GM08714 (cell line): ENCODE data around the gene TMEM260.
"Not testable (repeated sequence)": the region's sequence is repeated elsewhere in the genome, so short reads cannot be mapped to it uniquely, and the experiment has no call there.

Experiments used
- H3K4me3 ChIP-seq: fragments of 200-500 bp; sonication (Bioruptor generic); 2 replicates; pipeline ENCODE4 v1.5.1; 2014; ENCODE audit warnings: mild to moderate bottlenecking, low read length, inconsistent platforms
- ZNF274 ChIP-seq: IDR thresholded peaks from 2 replicates; pipeline ENCODE4 v1.6.1; 2012; ENCODE audit warnings: mild to moderate bottlenecking, low read depth, low read length

Gene TMEM260

DNA sequence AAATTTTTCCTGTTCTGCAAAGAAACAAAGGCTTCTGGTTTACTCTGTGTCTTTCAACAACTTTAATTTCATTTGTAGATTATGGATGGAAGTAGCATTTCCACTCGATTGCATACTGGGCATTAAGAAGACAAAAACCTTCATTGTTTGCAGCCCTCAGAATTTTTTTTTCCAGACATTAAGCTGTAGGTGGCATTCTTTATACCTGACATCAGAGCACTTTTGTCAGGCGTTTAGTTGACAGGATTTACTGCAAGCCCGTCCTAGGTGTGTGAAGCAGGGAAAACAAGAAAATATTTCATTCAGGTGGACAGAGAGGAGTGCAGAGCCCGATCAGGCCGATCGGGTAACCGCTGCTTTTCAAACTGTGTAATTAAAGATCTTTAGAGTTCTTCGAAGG, 107.5 kb downstream of the TMEM260 start:
- no peak overlapping the region for H3K4me3 ChIP-seq
- no peak for TF ChIP-seq ZNF274

- H3K4me3 ChIP-seq, result no peak overlapping the region
- no peak for TF ChIP-seq ZNF274
Measured at GRCh38 chr14:56694609-56695008, 115.0 kb downstream of the TMEM260 start.

GRCh38 chr14:56695216-56695615, 115.6 kb downstream of the TMEM260 start:
- H3K4me3 ChIP-seq, result not testable (repeated sequence)
